SK-N-SH (cell line): ENCODE measurements around the gene PODXL. TPM values are rescaled to one million over a fixed set of nuclear protein-coding genes. Genes with fewer than 3 reads are reported as not detected.

ENCODE experiments used
- CTCF ChIA-PET: fragments of 300-600, 350-600 bp; formaldehyde crosslinking; extraction: SDS; loops from one replicate; lab custom pipeline; 2021; lab: Yijun Ruan, JAX
- POLR2A ChIA-PET: fragments of 350-600 bp; sonication (Branson Sonifier 250); formaldehyde crosslinking; extraction: SDS; loops from one replicate; lab custom pipeline; 2020; ENCODE audit warnings: antibody characterized with exemption, inconsistent platforms; lab: Yijun Ruan, JAX
- DNase-seq: peaks from one replicate; pipeline ENCODE4 v3.0.0; 2012
- H2AFZ ChIP-seq: fragments of 200-600 bp; sonication (generic); 2 replicates; pipeline ENCODE4 v1.8.1; 2016; ENCODE audit warnings: antibody characterized with exemption, mild to moderate bottlenecking, low read depth
- H3F3A ChIP-seq: fragments of 200-600 bp; sonication (generic); replicated peaks from 2 replicates; pipeline ENCODE3; 2016; ENCODE audit warnings: antibody characterized with exemption, mild to moderate bottlenecking; ENCODE audit not compliant: insufficient read depth
- H3K27ac ChIP-seq, 2 experiments: fragments of 200-500 bp in 1 of 2; fragments of 200-600 bp in 1 of 2; sonication (Bioruptor generic) in 1 of 2; sonication (generic), shearing (Covaris generic) in 1 of 2; 2 replicates each; pipeline versions ENCODE4 v1.5.1 to v1.6.1; 2014 to 2016; ENCODE audit warnings: low read depth in 2 of 2, inconsistent platforms in 1 of 2, low read length in 1 of 2, mild to moderate bottlenecking in 1 of 2, mixed read lengths in 1 of 2
- H3K27me3 ChIP-seq: fragments of 200-600 bp; sonication (generic), shearing (Covaris generic); 2 replicates; pipeline ENCODE4 v1.6.1; 2016; ENCODE audit warnings: mixed run types; ENCODE audit not compliant: insufficient read depth
- H3K36me3 ChIP-seq, 2 experiments: fragments of 200-500 bp in 1 of 2; fragments of 200-600 bp in 1 of 2; sonication (Bioruptor generic) in 1 of 2; sonication (generic) in 1 of 2; replicated peaks in 1 of 2; 2 replicates each; pipeline versions ENCODE3 to v1.5.1; 2014 to 2016; ENCODE audit warnings: low read length in 1 of 2, mild to moderate bottlenecking in 1 of 2; ENCODE audit not compliant: insufficient read depth in 2 of 2, control insufficient read depth in 1 of 2
- H3K4me1 ChIP-seq, 2 experiments: fragments of 200-500 bp in 1 of 2; fragments of 200-600 bp in 1 of 2; sonication (Bioruptor generic) in 1 of 2; sonication (generic), shearing (Covaris generic) in 1 of 2; 2 replicates each; pipeline versions ENCODE4 v1.5.1 to v1.6.1; 2014 to 2016; ENCODE audit warnings: low read depth in 1 of 2, low read length in 1 of 2, mixed run types in 1 of 2; ENCODE audit not compliant: insufficient read depth in 2 of 2, control insufficient read depth in 1 of 2
- H3K4me2 ChIP-seq: fragments of 200-600 bp; sonication (generic), shearing (Covaris generic); 2 replicates; pipeline ENCODE4 v1.6.1; 2017; ENCODE audit warnings: mixed run types
- H3K4me3 ChIP-seq, 2 experiments: fragments of 200-500 bp in 1 of 2; fragments of 200-600 bp in 1 of 2; sonication (Bioruptor generic) in 1 of 2; sonication (generic), shearing (Covaris generic) in 1 of 2; 2 replicates each; pipeline versions ENCODE4 v1.5.1 to v1.8.1; 2014 to 2016; ENCODE audit warnings: low read depth in 2 of 2, inconsistent platforms in 1 of 2, low read length in 1 of 2, mild to moderate bottlenecking in 1 of 2, mixed read lengths in 1 of 2, moderate library complexity in 1 of 2
- H3K79me2 ChIP-seq: fragments of 200-600 bp; sonication (generic); 2 replicates; pipeline ENCODE4 v1.8.1; 2017; ENCODE audit warnings: mild to moderate bottlenecking; ENCODE audit not compliant: insufficient read depth
- H3K9ac ChIP-seq: fragments of 200-600 bp; sonication (generic); 2 replicates; pipeline ENCODE4 v1.6.1; 2017; ENCODE audit warnings: mixed run types
- H3K9me2 ChIP-seq: fragments of 200-600 bp; sonication (generic); 2 replicates; pipeline ENCODE4 v1.6.1; 2017; ENCODE audit warnings: mixed run types
- H3K9me3 ChIP-seq: fragments of 200-600 bp; sonication (generic); 2 replicates; pipeline ENCODE4 v1.6.1; 2017; ENCODE audit warnings: mixed run types, mild to moderate bottlenecking, moderate library complexity
- H4K20me1 ChIP-seq: fragments of 200-600 bp; sonication (generic); 2 replicates; pipeline ENCODE4 v1.6.1; 2017; ENCODE audit warnings: mild to moderate bottlenecking, mixed run types; ENCODE audit not compliant: insufficient read depth
- EZH2phosphoT487 ChIP-seq: fragments of 200-600 bp; sonication (generic); IDR thresholded peaks from 2 replicates; pipeline ENCODE4 v1.6.1; 2017; ENCODE audit warnings: low read depth, mixed run types, mild to moderate bottlenecking, antibody characterized with exemption, moderate library complexity, borderline replicate concordance
- FOSL2 ChIP-seq: IDR thresholded peaks from 2 replicates; pipeline ENCODE4 v1.4.0; 2012; ENCODE audit warnings: low read depth, mild to moderate bottlenecking, moderate library complexity, borderline replicate concordance
- FOXM1 ChIP-seq: IDR thresholded peaks from 2 replicates; pipeline ENCODE4 v1.4.0; 2012; ENCODE audit warnings: low read depth, mild to moderate bottlenecking
- GATA2 ChIP-seq: sonication (generic); formaldehyde crosslinking; IDR thresholded peaks from 2 replicates; pipeline ENCODE4 v1.5.0; 2020; ENCODE audit warnings: mild to moderate bottlenecking, missing genetic modification reagents
- JUND ChIP-seq: IDR thresholded peaks from 2 replicates; pipeline ENCODE4 v1.4.0; 2012
- NFIC ChIP-seq: IDR thresholded peaks from 2 replicates; pipeline ENCODE4 v1.4.0; 2012; ENCODE audit warnings: borderline replicate concordance
- NRF1 ChIP-seq: IDR thresholded peaks from 2 replicates; pipeline ENCODE4 v1.6.1; 2012; ENCODE audit warnings: low read depth, mild to moderate bottlenecking, low read length
- RFX5 ChIP-seq: IDR thresholded peaks from 2 replicates; pipeline ENCODE4 v1.6.1; 2012; ENCODE audit warnings: mild to moderate bottlenecking, improper control_type of control experiment, low read length
- RXRA ChIP-seq: IDR thresholded peaks from 2 replicates; pipeline ENCODE4 v1.4.0; 2012; ENCODE audit warnings: low read depth, mild to moderate bottlenecking, borderline replicate concordance
- SIN3A ChIP-seq: IDR thresholded peaks from 2 replicates; pipeline ENCODE4 v1.6.1; 2012; ENCODE audit warnings: low read depth, mild to moderate bottlenecking, low read length, moderate library complexity, borderline replicate concordance
- TAF1 ChIP-seq: IDR thresholded peaks from 2 replicates; pipeline ENCODE4 v1.6.1; 2012; ENCODE audit warnings: low read depth, mild to moderate bottlenecking, low read length, moderate library complexity, borderline replicate concordance
- TCF12 ChIP-seq: IDR thresholded peaks from 2 replicates; pipeline ENCODE4 v1.4.0; 2012
- TEAD4 ChIP-seq: IDR thresholded peaks from 2 replicates; pipeline ENCODE4 v1.4.0; 2012; ENCODE audit warnings: mild to moderate bottlenecking, borderline replicate concordance; ENCODE audit not compliant: insufficient read depth
- YY1 ChIP-seq: IDR thresholded peaks from 2 replicates; pipeline ENCODE4 v1.4.0; 2012; ENCODE audit warnings: low read depth, mild to moderate bottlenecking
- WGBS: methylation state at CpG from one replicate; pipeline ENCODE4 v1.1.6; 2017; ENCODE audit warnings: low lambda C conversion rate; 5-methylcytosine and 5-hydroxymethylcytosine counted together
- polyA plus RNA-seq, 3 experiments: library from polyadenylated mRNA; depleted of rRNA; stranded (reverse); fragments of >200 nt; gene quantifications; 2 replicates each; pipeline ENCODE4 v1.2.3, GENCODE V29; 2012
- TF ChIP-seq, protein P1 (sequence below): IDR thresholded peaks from 2 replicates; pipeline ENCODE4 v1.4.0; 2012; ENCODE audit warnings: low read depth
- TF ChIP-seq, protein P2 (sequence below): fragments of 200-600 bp; sonication (generic); IDR thresholded peaks from 2 replicates; pipeline ENCODE4 v1.6.1; 2017; ENCODE audit warnings: antibody characterized with exemption, mild to moderate bottlenecking, moderate library complexity

PODXL gene
- polyA plus RNA-seq, 1 of the 3 experiments (the other 2 are of a cell fraction): 76.1 TPM

GRCh38 chr7:131586259-131586658 is 29.8 kb upstream of the PODXL start (continued):
- no peak for TF ChIP-seq GATA2 (CRISPR knock-in tag)
- TF ChIP-seq FOSL2: no peak
- no peak for TF ChIP-seq JUND
- TF ChIP-seq, protein P1, sequence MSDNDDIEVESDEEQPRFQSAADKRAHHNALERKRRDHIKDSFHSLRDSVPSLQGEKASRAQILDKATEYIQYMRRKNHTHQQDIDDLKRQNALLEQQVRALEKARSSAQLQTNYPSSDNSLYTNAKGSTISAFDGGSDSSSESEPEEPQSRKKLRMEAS: no peak
- TF ChIP-seq NRF1: no peak
- TF ChIP-seq, protein P2, sequence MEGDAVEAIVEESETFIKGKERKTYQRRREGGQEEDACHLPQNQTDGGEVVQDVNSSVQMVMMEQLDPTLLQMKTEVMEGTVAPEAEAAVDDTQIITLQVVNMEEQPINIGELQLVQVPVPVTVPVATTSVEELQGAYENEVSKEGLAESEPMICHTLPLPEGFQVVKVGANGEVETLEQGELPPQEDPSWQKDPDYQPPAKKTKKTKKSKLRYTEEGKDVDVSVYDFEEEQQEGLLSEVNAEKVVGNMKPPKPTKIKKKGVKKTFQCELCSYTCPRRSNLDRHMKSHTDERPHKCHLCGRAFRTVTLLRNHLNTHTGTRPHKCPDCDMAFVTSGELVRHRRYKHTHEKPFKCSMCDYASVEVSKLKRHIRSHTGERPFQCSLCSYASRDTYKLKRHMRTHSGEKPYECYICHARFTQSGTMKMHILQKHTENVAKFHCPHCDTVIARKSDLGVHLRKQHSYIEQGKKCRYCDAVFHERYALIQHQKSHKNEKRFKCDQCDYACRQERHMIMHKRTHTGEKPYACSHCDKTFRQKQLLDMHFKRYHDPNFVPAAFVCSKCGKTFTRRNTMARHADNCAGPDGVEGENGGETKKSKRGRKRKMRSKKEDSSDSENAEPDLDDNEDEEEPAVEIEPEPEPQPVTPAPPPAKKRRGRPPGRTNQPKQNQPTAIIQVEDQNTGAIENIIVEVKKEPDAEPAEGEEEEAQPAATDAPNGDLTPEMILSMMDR: no peak
- TF ChIP-seq RFX5: no peak

GRCh38 chr7:131583430-131583829 is 27.0 kb upstream of the PODXL start:
- 75% methylated on average over 9 of the region's 9 CpGs for WGBS
- CTCF ChIA-PET: interaction anchor here (1.8 kb wide), 1 partner anchor 72 kb away, joined by 6 read pairs; no protein-coding TSS in a partner anchor
- TF ChIP-seq RFX5: no peak
- no peak for TF ChIP-seq TEAD4
- TF ChIP-seq, protein P2: no peak
- no peak for TF ChIP-seq TCF12
- TF ChIP-seq NFIC: no peak
- no peak for TF ChIP-seq FOXM1
- no peak for TF ChIP-seq RXRA
- TF ChIP-seq SIN3A: no peak
- no peak for TF ChIP-seq EZH2phosphoT487
- no peak for TF ChIP-seq TAF1
- TF ChIP-seq JUND: no peak
- no peak for TF ChIP-seq YY1

More at GRCh38 chr7:131583430-131583829, 27.0 kb upstream of the PODXL start:
- Histone ChIP-seq H3K4me1 (0 out of 4 replicates have a peak, but pooled peaks cover 0 to 5% of the 10 kb centered on the region in 2 experiments), H4K20me1 (no peaks in the 10 kb centered on the region), H3K4me2 (no peak overlapping the region), H3K27me3 (no peaks in the 10 kb centered on the region), H3K4me3 (no peak overlapping the region), H2AFZ (no peak overlapping the region), H3K9me3 (no peaks in the 10 kb centered on the region), H3F3A (no peaks in the 10 kb centered on the region), H3K36me3 (no peaks in the 10 kb centered on the region), H3K9ac (no peak overlapping the region), H3K79me2 (no peaks in the 10 kb centered on the region), H3K27ac (no peak overlapping the region), H3K9me2 (no peaks in the 10 kb centered on the region)
- no peak for DNase-seq
- POLR2A ChIA-PET: no interaction called here
